ENCODE measurements around the gene ZNF423.

DNA sequence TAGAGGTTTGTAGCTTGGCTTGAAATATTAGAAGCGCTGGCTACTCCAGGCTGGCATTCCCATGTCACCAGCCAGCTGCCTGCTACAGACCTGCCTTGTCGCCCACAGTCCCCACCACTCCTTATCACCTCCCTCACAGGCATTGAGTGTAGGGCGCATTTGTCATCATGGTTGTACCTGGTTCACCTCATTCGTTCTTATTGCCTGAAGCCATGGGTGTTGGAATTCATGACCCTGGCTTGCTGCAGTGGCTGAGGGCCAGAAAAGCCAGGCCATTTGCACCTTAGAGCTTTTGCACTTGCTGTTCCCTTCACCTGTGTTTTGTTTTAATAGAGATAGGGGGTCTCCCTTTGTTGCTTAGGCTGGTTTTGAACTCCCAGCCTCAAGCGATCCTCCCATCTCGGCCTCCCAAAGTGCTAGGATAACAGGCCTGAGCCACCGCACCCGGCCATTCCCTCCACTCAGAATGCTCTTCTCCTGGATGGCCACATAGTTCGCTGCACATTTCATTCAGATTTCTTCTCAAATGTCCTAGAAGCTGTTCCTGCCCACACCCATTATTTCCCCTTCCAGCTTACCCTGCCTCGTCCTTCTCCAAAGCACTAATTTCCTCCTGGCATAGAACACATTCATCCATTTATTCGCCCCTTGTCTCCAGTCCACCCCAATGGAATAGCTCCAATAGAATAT is 384.7 kb downstream of the ZNF423 start:
- TF ChIP-seq SMC3 (conservative IDR thresholded peaks at IDR 0.05; ENCODE audit: poor library complexity) = no peak
- TF ChIP-seq, protein P1, sequence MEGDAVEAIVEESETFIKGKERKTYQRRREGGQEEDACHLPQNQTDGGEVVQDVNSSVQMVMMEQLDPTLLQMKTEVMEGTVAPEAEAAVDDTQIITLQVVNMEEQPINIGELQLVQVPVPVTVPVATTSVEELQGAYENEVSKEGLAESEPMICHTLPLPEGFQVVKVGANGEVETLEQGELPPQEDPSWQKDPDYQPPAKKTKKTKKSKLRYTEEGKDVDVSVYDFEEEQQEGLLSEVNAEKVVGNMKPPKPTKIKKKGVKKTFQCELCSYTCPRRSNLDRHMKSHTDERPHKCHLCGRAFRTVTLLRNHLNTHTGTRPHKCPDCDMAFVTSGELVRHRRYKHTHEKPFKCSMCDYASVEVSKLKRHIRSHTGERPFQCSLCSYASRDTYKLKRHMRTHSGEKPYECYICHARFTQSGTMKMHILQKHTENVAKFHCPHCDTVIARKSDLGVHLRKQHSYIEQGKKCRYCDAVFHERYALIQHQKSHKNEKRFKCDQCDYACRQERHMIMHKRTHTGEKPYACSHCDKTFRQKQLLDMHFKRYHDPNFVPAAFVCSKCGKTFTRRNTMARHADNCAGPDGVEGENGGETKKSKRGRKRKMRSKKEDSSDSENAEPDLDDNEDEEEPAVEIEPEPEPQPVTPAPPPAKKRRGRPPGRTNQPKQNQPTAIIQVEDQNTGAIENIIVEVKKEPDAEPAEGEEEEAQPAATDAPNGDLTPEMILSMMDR (IDR thresholded peaks at IDR 0.05; ENCODE audit: poor library complexity, severe bottlenecking) = no peak
- no peak for TF ChIP-seq MXI1 (conservative IDR thresholded peaks at IDR 0.05; ENCODE audit: poor library complexity, severe bottlenecking)
- TF ChIP-seq POLR2AphosphoS5 (IDR thresholded peaks at IDR 0.05) = no peak
- TF ChIP-seq EP300 (conservative IDR thresholded peaks at IDR 0.05; ENCODE audit: poor library complexity, severe bottlenecking) = no peak
- no peak for TF ChIP-seq REST (IDR thresholded peaks at IDR 0.05; ENCODE audit: borderline replicate concordance)
- TF ChIP-seq TAF1 (IDR thresholded peaks at IDR 0.05; ENCODE audit: low read depth) = no peak
